Bronchial epithelial cell (primary cell): ENCODE measurements around the gene MED12L. TPM values are rescaled to one million over a fixed set of nuclear protein-coding genes. Genes with fewer than 3 reads are reported as not detected.
A peak's percentile ranks its signal among the peaks of the same experiment; 100 is the strongest.

ENCODE experiments used
- DNase-seq: peaks from one replicate; pipeline ENCODE4 v3.0.0-alpha.2; 2010; ENCODE audit warnings: low read depth
- FAIRE-seq: peaks from 2 replicates; lab custom pipeline; 2011; peaks lifted over from hg19 to GRCh38; lab: Jason Lieb, UNC
- H3K27me3 ChIP-seq: 2 replicates; pipeline ENCODE4 v1.5.1; 2011; ENCODE audit warnings: low read length; ENCODE audit not compliant: control insufficient read depth, insufficient read depth
- H3K36me3 ChIP-seq: 2 replicates; pipeline ENCODE4 v1.5.1; 2011; ENCODE audit warnings: low read length; ENCODE audit not compliant: control insufficient read depth, insufficient read depth
- H3K4me3 ChIP-seq: 2 replicates; pipeline ENCODE4 v1.5.1; 2011; ENCODE audit warnings: mild to moderate bottlenecking, low read depth, low read length, control low read depth
- CTCF ChIP-seq: IDR thresholded peaks from 2 replicates; pipeline ENCODE4 v1.5.1; 2011; ENCODE audit warnings: mild to moderate bottlenecking, moderate library complexity, low read length, control low read depth, inconsistent platforms; ENCODE audit not compliant: insufficient read depth, severe bottlenecking
- total RNA-seq: library from RNA; depleted of rRNA; stranded (reverse); fragments of >200 nt; gene quantifications from 2 replicates; pipeline ENCODE4 v1.2.1, GENCODE V29; 2014

MED12L gene
- total RNA-seq, 1 donor from 2014 or later, result 0.26 TPM

- Histone ChIP-seq H3K27me3 (no peaks in the 10 kb centered on the region), H3K36me3 (no peaks in the 10 kb centered on the region), H3K4me3 (no peak overlapping the region)
- TF ChIP-seq CTCF, result no peak
- FAIRE-seq (no peak), DNase-seq (no peak)
These were observed 200.5 kb downstream of the MED12L start for GRCh38 chr3:151285940-151286339.

DNA sequence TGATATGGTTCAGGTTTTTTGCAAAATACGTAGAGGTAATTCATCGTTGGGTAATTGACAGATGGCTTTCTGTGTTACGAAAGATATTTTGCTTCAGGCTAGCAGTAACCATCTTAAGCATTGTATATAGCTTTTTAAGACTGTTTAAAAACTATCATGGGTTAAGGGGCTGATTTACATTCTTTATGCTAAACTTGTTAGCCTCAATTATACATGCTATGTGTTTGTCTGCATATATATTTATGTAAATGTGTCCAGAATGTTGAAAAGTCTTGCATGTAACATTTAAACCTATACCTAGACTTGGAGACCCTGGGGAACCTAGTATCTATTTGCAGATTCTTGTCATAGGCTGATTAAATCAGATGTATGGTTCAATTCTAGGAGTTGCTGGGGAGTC, 204.0 kb downstream of the MED12L start:
- FAIRE-seq (no peak), DNase-seq (no peak)
- no peak for TF ChIP-seq CTCF
- H3K36me3 ChIP-seq, result no peaks in the 10 kb centered on the region
- H3K4me3 ChIP-seq, result no peak overlapping the region
- no peaks in the 10 kb centered on the region for H3K27me3 ChIP-seq

- H3K4me3 ChIP-seq, result no peak overlapping the region
- peaks cover 4% of the 10 kb centered on the region for H3K36me3 ChIP-seq
- FAIRE-seq (no peak), DNase-seq (peak; percentile 44)
- no peaks in the 10 kb centered on the region for H3K27me3 ChIP-seq
- TF ChIP-seq CTCF, result peak; percentile 26
These were observed 205.2 kb downstream of the MED12L start for GRCh38 chr3:151290673-151291072.

- Histone ChIP-seq H3K36me3 (peaks cover 9% of the 10 kb centered on the region), H3K27me3 (no peaks in the 10 kb centered on the region), H3K4me3 (no peak overlapping the region)
- no peak for FAIRE-seq
- no peak for DNase-seq
- TF ChIP-seq CTCF, result no peak
These were observed 207.7 kb downstream of the MED12L start for GRCh38 chr3:151293127-151293526.

GRCh38 chr3:151296226-151296625, 210.8 kb downstream of the MED12L start:
- DNase-seq (no peak), FAIRE-seq (no peak)
- TF ChIP-seq CTCF, result no peak
- Histone ChIP-seq H3K36me3 (peaks cover 22% of the 10 kb centered on the region), H3K27me3 (no peaks in the 10 kb centered on the region), H3K4me3 (no peak overlapping the region)

- no peak for TF ChIP-seq CTCF
- Histone ChIP-seq H3K36me3 (peaks cover 22% of the 10 kb centered on the region), H3K4me3 (no peak overlapping the region), H3K27me3 (no peaks in the 10 kb centered on the region)
- DNase-seq (no peak), FAIRE-seq (no peak)
These were observed 212.0 kb downstream of the MED12L start for GRCh38 chr3:151297429-151297828.
